CD14-positive monocyte (primary cell): ENCODE measurements around the gene KIAA1328. TPM values are rescaled to one million over a fixed set of nuclear protein-coding genes. Genes with fewer than 3 reads are reported as not detected.

Experiments used
- DNase-seq, 3 donors: peaks; one replicate each; pipeline ENCODE4 v3.0.0-alpha.2; 2011 to 2022
- H2AFZ ChIP-seq: 2 replicates; pipeline ENCODE4 v1.6.0; 2012; ENCODE audit warnings: mild to moderate bottlenecking, low read depth, low read length, inconsistent platforms; ENCODE audit not compliant: insufficient read depth, poor library complexity, severe bottlenecking
- H3K27ac ChIP-seq, 2 donors: 1 replicate in 1 of 2; 2 replicates in 1 of 2; pipeline ENCODE4 v1.5.1; 2012 to 2013; ENCODE audit warnings: low read length in 2 of 2, control low read depth in 1 of 2, inconsistent platforms in 1 of 2, low read depth in 1 of 2, mild to moderate bottlenecking in 1 of 2
- H3K27me3 ChIP-seq, 2 donors: one replicate each; pipeline versions ENCODE4 v1.6.0 to v1.6.1; 2011 to 2013; ENCODE audit warnings: low read length in 2 of 2; ENCODE audit not compliant: control insufficient read depth in 2 of 2, insufficient read depth in 2 of 2
- H3K36me3 ChIP-seq, 2 donors: replicated peaks in 1 of 2; 1 replicate in 1 of 2; 2 replicates in 1 of 2; pipeline versions ENCODE4 v1.5.1 to v1.6.1; 2012 to 2013; ENCODE audit warnings: low read length in 2 of 2, control low read depth in 1 of 2, inconsistent platforms in 1 of 2, mild to moderate bottlenecking in 1 of 2; ENCODE audit not compliant: insufficient read depth in 2 of 2, control insufficient read depth in 1 of 2
- H3K4me1 ChIP-seq, 2 donors: 1 replicate in 1 of 2; 2 replicates in 1 of 2; pipeline versions ENCODE4 v1.5.1 to v1.6.1; 2012 to 2013; ENCODE audit warnings: low read length in 2 of 2, control low read depth in 1 of 2, inconsistent platforms in 1 of 2, mild to moderate bottlenecking in 1 of 2, moderate library complexity in 1 of 2; ENCODE audit not compliant: insufficient read depth in 2 of 2, control insufficient read depth in 1 of 2
- H3K4me2 ChIP-seq: replicated peaks from 2 replicates; pipeline ENCODE3; 2012; ENCODE audit warnings: low read length, moderate library complexity, mild to moderate bottlenecking; ENCODE audit not compliant: poor library complexity, severe bottlenecking; ENCODE audit errors: extremely low read depth
- H3K4me3 ChIP-seq, 3 experiments: fragments of 200-600 bp in 1 of 3; sonication (generic) in 1 of 3; replicated peaks in 1 of 3; 1 replicate in 2 of 3; 2 replicates in 1 of 3; pipeline ENCODE4 v1.5.1; 2011 to 2013; ENCODE audit warnings: low read length in 3 of 3, mild to moderate bottlenecking in 3 of 3, control low read depth in 2 of 3, low read depth in 2 of 3, inconsistent platforms in 1 of 3, moderate library complexity in 1 of 3
- H3K79me2 ChIP-seq: 2 replicates; pipeline ENCODE4 v1.6.0; 2012; ENCODE audit warnings: mild to moderate bottlenecking, control low read depth, inconsistent platforms, low read length, moderate library complexity; ENCODE audit not compliant: insufficient read depth
- H3K9ac ChIP-seq: 2 replicates; pipeline ENCODE4 v1.6.0; 2017; ENCODE audit warnings: low read length, mild to moderate bottlenecking; ENCODE audit not compliant: insufficient read depth, poor library complexity, severe bottlenecking
- H3K9me3 ChIP-seq, 2 donors: replicated peaks in 1 of 2; 1 replicate in 1 of 2; 2 replicates in 1 of 2; pipeline versions ENCODE4 v1.5.1 to v1.6.1; 2012 to 2013; ENCODE audit warnings: low read length in 2 of 2, control low read depth in 1 of 2; ENCODE audit not compliant: control insufficient read depth in 1 of 2, insufficient read depth in 1 of 2
- H4K20me1 ChIP-seq: 2 replicates; pipeline ENCODE4 v1.6.0; 2012; ENCODE audit warnings: mild to moderate bottlenecking, low read length, control low read depth, moderate library complexity; ENCODE audit not compliant: insufficient read depth
- H3K27ac Mint-ChIP-seq, 7 donors: one replicate each; pipeline ENCODE4 v1.8.0; 2020; ENCODE audit warnings: mild to moderate bottlenecking in 7 of 7, mixed read lengths in 7 of 7, moderate library complexity in 6 of 7, inconsistent platforms in 2 of 7
- H3K27me3 Mint-ChIP-seq, 3 donors: one replicate each; pipeline ENCODE4 v1.8.0; 2021 to 2022; ENCODE audit warnings: low read depth in 3 of 3, mild to moderate bottlenecking in 3 of 3, mixed read lengths in 3 of 3, moderate library complexity in 3 of 3, inconsistent platforms in 1 of 3
- H3K36me3 Mint-ChIP-seq, 2 donors: one replicate each; pipeline ENCODE4 v1.8.0; 2020; ENCODE audit warnings: mixed read lengths in 2 of 2, inconsistent platforms in 1 of 2, mild to moderate bottlenecking in 1 of 2
- H3K4me1 Mint-ChIP-seq: one replicate; pipeline ENCODE4 v1.8.0; 2020; ENCODE audit warnings: mild to moderate bottlenecking, mixed read lengths
- H3K4me3 Mint-ChIP-seq, 2 donors: one replicate each; pipeline ENCODE4 v1.8.0; 2020; ENCODE audit warnings: mild to moderate bottlenecking in 2 of 2, mixed read lengths in 2 of 2, moderate library complexity in 1 of 2
- H3K9me3 Mint-ChIP-seq, 7 donors: one replicate each; pipeline ENCODE4 v1.8.0; 2020 to 2022; ENCODE audit warnings: mixed read lengths in 7 of 7, mild to moderate bottlenecking in 6 of 7, moderate library complexity in 6 of 7, inconsistent platforms in 2 of 7
- CTCF ChIP-seq: fragments of 200-600 bp; IDR thresholded peaks from one replicate; pipeline ENCODE4 v1.8.0; 2022; ENCODE audit warnings: antibody characterized with exemption, mild to moderate bottlenecking
- WGBS: methylation state at CpG from one replicate; pipeline ENCODE4 v1.1.5; 2013; ENCODE audit warnings: missing lambda C conversion rate; ENCODE audit not compliant: insufficient coverage; 5-methylcytosine and 5-hydroxymethylcytosine counted together
- intact Hi-C, 2 donors: fragments of 100-400 bp; cut with micrococcal nuclease; formaldehyde crosslinking; loops; one replicate each; pipeline versions ENCODE4 v1.15.0 to v1.15.1; 2023
- polyA plus RNA-seq, 3 donors: library from polyadenylated mRNA; depleted of rRNA in 1 of 3; unstranded in 2 of 3; stranded (reverse) in 1 of 3; fragments of 300-500 nt in 2 of 3; fragments of >200 nt in 1 of 3; fragmentation: Illumina TruSeq in 2 of 3; gene quantifications; 1 replicate in 2 of 3; 2 replicates in 1 of 3; pipeline ENCODE4 v1.2.3, GENCODE V29; 2012 to 2021

KIAA1328 gene
- polyA plus RNA-seq, 3 donors = 3.7 to 3.9 (median 3.8) TPM

GRCh38 chr18:36887114-36887513, 58.2 kb downstream of the KIAA1328 start:
- H3K4me2 ChIP-seq = no peak overlapping the region
- no peak overlapping the region for H3K4me3 ChIP-seq
- no peaks in the 10 kb centered on the region for H4K20me1 ChIP-seq
- H3K4me1 Mint-ChIP-seq = no peaks in the 10 kb centered on the region
- no peak overlapping the region for H3K27ac Mint-ChIP-seq
- H3K4me3 Mint-ChIP-seq = no peak overlapping the region
- TF ChIP-seq CTCF = no peak
- H3K27ac ChIP-seq = no peak overlapping the region
- no peak overlapping the region for H3K9ac ChIP-seq
- no peaks in the 10 kb centered on the region for H3K79me2 ChIP-seq
- H3K27me3 Mint-ChIP-seq = no peaks in the 10 kb centered on the region
- H3K4me1 ChIP-seq = no peaks in the 10 kb centered on the region
- H3K27me3 ChIP-seq = no peaks in the 10 kb centered on the region
- no peak overlapping the region for H2AFZ ChIP-seq
- H3K9me3 Mint-ChIP-seq = peaks cover 0 to 2% (median 0%) of the 10 kb centered on the region in 7 donors
- no peaks in the 10 kb centered on the region for H3K9me3 ChIP-seq
- intact Hi-C loops = no loop called here
- DNase-seq = no peak
- peaks cover 8 to 21% of the 10 kb centered on the region in 2 donors for H3K36me3 Mint-ChIP-seq
- H3K36me3 ChIP-seq = no peaks in the 10 kb centered on the region

GRCh38 chr18:36887864-36888263, 58.9 kb downstream of the KIAA1328 start:
- Histone ChIP-seq H3K9ac (no peak overlapping the region), H3K27ac (no peak overlapping the region), H4K20me1 (no peaks in the 10 kb centered on the region), H3K9me3 (no peaks in the 10 kb centered on the region), H3K4me2 (no peak overlapping the region), H3K79me2 (no peaks in the 10 kb centered on the region), H3K4me1 (no peaks in the 10 kb centered on the region), H2AFZ (no peak overlapping the region), H3K36me3 (no peaks in the 10 kb centered on the region), H3K27me3 (no peaks in the 10 kb centered on the region), H3K4me3 (no peak overlapping the region)
- Mint-ChIP-seq H3K36me3 (peaks cover 8 to 21% of the 10 kb centered on the region in 2 donors), H3K4me1 (no peaks in the 10 kb centered on the region), H3K4me3 (no peak overlapping the region), H3K27me3 (no peaks in the 10 kb centered on the region), H3K27ac (no peak overlapping the region), H3K9me3 (peaks cover 0 to 2% (median 0%) of the 10 kb centered on the region in 7 donors)
- intact Hi-C loops = no loop called here
- TF ChIP-seq CTCF = no peak
- 67% methylated on average over 1 of the region's 1 CpG for WGBS
- DNase-seq = no peak
